Upper lobe of left lung (tissue), 6 donors: ENCODE results near the gene SMOC2. TPM values are rescaled to one million over a fixed set of nuclear protein-coding genes. Genes with fewer than 3 reads are reported as not detected.
A peak's percentile ranks its signal among the peaks of the same experiment; 100 is the strongest.

ENCODE experiments used
- ATAC-seq, 2 donors: fragments of 200-7000 bp; cut with Tn5 transposase; one replicate each; pipeline ENCODE4 v1.9.1; 2022; ENCODE audit warnings: mild to moderate bottlenecking in 2 of 2, moderate library complexity in 2 of 2; ENCODE audit not compliant: low FRiP score in 2 of 2
- DNase-seq, 2 donors: peaks; one replicate each; pipeline ENCODE4 v3.0.0-alpha.2; 2019 to 2020
- H3K27ac ChIP-seq, 4 donors: fragments of 200-600 bp; sonication (generic); one replicate each; pipeline ENCODE4 v1.5.1; 2016 to 2019
- H3K27me3 ChIP-seq, 4 donors: fragments of 200-600 bp; sonication (generic); one replicate each; pipeline ENCODE4 v1.5.1; 2017 to 2019
- H3K36me3 ChIP-seq, 4 donors: fragments of 200-600 bp; sonication (generic); one replicate each; pipeline ENCODE4 v1.5.1; 2016 to 2019
- H3K4me1 ChIP-seq, 4 donors: fragments of 200-600 bp; sonication (generic); one replicate each; pipeline ENCODE4 v1.5.1; 2018 to 2019
- H3K4me3 ChIP-seq, 4 donors: fragments of 200-600 bp; sonication (generic); one replicate each; pipeline ENCODE4 v1.5.1; 2017 to 2019; ENCODE audit warnings: mild to moderate bottlenecking in 2 of 4, moderate library complexity in 1 of 4
- H3K9me3 ChIP-seq, 4 donors: fragments of 200-600 bp; sonication (generic); one replicate each; pipeline ENCODE4 v1.5.1; 2018 to 2019
- EP300 ChIP-seq, 4 donors: sonication (generic); formaldehyde crosslinking; IDR thresholded peaks; one replicate each; pipeline ENCODE4 v1.5.1; 2017; ENCODE audit warnings: antibody characterized with exemption in 4 of 4, control low read depth in 2 of 4
- POLR2A ChIP-seq, 4 donors: fragments of 450-650 bp; IDR thresholded peaks; one replicate each; pipeline ENCODE4 v1.5.1; 2016 to 2017; ENCODE audit warnings: antibody characterized with exemption in 4 of 4, mild to moderate bottlenecking in 2 of 4
- POLR2AphosphoS5 ChIP-seq, 2 donors: sonication (generic); formaldehyde crosslinking; IDR thresholded peaks; one replicate each; pipeline ENCODE4 v1.5.1; 2017; ENCODE audit warnings: antibody characterized with exemption in 2 of 2
- WGBS, 2 donors: methylation state at CpG; one replicate each; pipeline ENCODE4 v1.1.5; 2017 to 2018; 5-methylcytosine and 5-hydroxymethylcytosine counted together
- total RNA-seq, 6 donors: library from RNA; depleted of rRNA in 4 of 6; stranded (reverse); fragments of >200 nt in 4 of 6; gene quantifications; one replicate each; pipeline versions ENCODE4 v1.1.0 to v1.2.1, GENCODE V29; 2016 to 2021
- TF ChIP-seq, protein P1 (sequence below), 6 experiments: fragments of 450-650 bp in 4 of 6; fragments of 200-600 bp in 2 of 6; sonication (generic) in 2 of 6; IDR thresholded peaks; one replicate each; pipeline ENCODE4 v1.5.1; 2016 to 2019; ENCODE audit warnings: antibody characterized with exemption in 6 of 6
- donor health status: DM: no; HTN: no; CAD: no; lungs with moderate emphysema.
- donor health status: DM: no; HTN: yes; CAD: no; lungs with severe emphysema.

Gene SMOC2
- total RNA-seq, 6 donors from 2014 or later, result 1.0 to 18.9 (median 5.0) TPM

DNA sequence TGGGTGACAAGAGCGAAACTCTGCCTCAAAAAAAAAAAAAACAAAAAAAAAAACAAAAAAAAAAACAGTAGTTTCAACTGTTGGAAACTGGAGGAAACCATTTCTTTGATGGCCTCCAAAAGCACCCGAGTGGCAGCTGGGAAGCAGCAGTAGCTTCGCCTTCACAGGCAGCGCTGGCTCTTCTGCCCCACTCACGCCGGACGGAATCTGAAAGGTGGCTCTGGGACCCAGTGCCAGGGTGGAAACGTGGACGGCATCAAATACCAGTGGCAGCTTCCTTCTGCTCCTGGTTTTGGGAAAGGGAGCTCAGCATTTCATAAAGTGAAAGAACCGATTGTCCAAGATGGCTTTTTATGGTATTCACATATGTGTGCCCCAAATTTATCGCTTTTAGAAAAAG, 159.4 kb downstream of the SMOC2 start:
- Histone ChIP-seq H3K27me3 (no peaks in the 10 kb centered on the region), H3K9me3 (no peaks in the 10 kb centered on the region), H3K4me3 (no peak overlapping the region), H3K36me3 (no peaks in the 10 kb centered on the region), H3K27ac (no peak overlapping the region), H3K4me1 (no peaks in the 10 kb centered on the region)
- DNase-seq, result no peak
- 91 to 93% methylated on average over 11 of the region's 11 CpGs for WGBS, 2 donors
- ATAC-seq, result no peak
- TF ChIP-seq, protein P1, sequence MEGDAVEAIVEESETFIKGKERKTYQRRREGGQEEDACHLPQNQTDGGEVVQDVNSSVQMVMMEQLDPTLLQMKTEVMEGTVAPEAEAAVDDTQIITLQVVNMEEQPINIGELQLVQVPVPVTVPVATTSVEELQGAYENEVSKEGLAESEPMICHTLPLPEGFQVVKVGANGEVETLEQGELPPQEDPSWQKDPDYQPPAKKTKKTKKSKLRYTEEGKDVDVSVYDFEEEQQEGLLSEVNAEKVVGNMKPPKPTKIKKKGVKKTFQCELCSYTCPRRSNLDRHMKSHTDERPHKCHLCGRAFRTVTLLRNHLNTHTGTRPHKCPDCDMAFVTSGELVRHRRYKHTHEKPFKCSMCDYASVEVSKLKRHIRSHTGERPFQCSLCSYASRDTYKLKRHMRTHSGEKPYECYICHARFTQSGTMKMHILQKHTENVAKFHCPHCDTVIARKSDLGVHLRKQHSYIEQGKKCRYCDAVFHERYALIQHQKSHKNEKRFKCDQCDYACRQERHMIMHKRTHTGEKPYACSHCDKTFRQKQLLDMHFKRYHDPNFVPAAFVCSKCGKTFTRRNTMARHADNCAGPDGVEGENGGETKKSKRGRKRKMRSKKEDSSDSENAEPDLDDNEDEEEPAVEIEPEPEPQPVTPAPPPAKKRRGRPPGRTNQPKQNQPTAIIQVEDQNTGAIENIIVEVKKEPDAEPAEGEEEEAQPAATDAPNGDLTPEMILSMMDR (IDR thresholded peaks at IDR 0.05), result no peak
- TF ChIP-seq EP300 (IDR thresholded peaks at IDR 0.05) (no peak), POLR2AphosphoS5 (IDR thresholded peaks at IDR 0.05) (no peak), POLR2A (IDR thresholded peaks at IDR 0.05) (no peak)

DNA sequence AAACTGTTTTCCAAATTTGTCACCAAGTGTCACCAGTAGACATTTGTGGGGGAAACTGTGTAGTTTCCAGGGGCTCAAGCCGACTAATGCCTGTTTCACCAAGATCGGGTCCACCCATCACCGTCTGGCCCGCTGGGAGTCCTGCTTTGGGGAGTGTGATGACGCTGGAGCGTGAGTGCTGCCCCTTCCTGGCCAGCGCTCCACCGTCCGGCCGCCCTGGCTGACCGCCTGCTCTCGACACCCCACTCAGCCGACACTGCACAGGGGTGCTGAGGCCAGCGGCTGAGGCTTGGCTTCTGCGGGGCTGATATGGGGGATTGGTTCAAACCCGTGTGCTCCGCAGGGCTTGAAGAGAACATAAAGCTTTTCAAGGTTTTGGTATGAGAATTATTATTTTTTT, 160.1 kb downstream of the SMOC2 start:
- H3K27me3 ChIP-seq, result no peaks in the 10 kb centered on the region
- no peak overlapping the region for H3K27ac ChIP-seq
- no peaks in the 10 kb centered on the region for H3K36me3 ChIP-seq
- WGBS, 2 donors, result 73 to 90% methylated on average over 6 to 17 of the region's 17 CpGs
- H3K9me3 ChIP-seq, result no peaks in the 10 kb centered on the region
- TF ChIP-seq EP300 (IDR thresholded peaks at IDR 0.05), result no peak
- TF ChIP-seq, protein P1 (IDR thresholded peaks at IDR 0.05), result no peak
- DNase-seq, result peak in 1 of 2 donors; percentile 80
- no peak for ATAC-seq
- H3K4me1 ChIP-seq, result no peaks in the 10 kb centered on the region
- H3K4me3 ChIP-seq, result no peak overlapping the region

DNA sequence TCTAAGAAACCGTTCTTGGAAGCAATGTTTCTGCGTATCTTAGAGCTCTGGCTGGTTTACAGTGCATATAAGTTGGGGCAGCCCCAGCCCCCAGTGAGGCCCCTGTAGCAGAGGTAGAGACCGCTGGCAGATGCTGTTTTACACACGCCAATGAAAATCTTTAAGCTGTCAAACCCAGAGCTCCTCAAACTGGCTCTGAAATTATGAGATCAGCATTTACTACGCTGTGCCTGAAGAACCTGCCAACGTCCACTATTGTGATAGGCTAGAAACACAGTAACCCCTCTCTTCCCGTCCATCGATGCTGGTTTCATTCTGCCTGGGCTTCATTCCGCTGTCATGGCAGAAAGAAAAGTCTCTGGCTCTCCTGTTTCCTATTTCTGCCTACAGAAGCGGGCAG, 160.6 kb downstream of the SMOC2 start:
- no peaks in the 10 kb centered on the region for H3K36me3 ChIP-seq
- no peak overlapping the region for H3K27ac ChIP-seq
- no peaks in the 10 kb centered on the region for H3K9me3 ChIP-seq
- H3K4me3 ChIP-seq, result no peak overlapping the region
- H3K27me3 ChIP-seq, result no peaks in the 10 kb centered on the region
- DNase-seq (no peak), ATAC-seq (no peak)
- TF ChIP-seq POLR2AphosphoS5 (IDR thresholded peaks at IDR 0.05) (no peak), POLR2A (IDR thresholded peaks at IDR 0.05) (no peak), EP300 (IDR thresholded peaks at IDR 0.05) (no peak)
- TF ChIP-seq, protein P1 (IDR thresholded peaks at IDR 0.05), result no peak
- H3K4me1 ChIP-seq, result no peaks in the 10 kb centered on the region
- WGBS, 2 donors, result 76 to 79% methylated on average over 10 of the region's 10 CpGs

DNA sequence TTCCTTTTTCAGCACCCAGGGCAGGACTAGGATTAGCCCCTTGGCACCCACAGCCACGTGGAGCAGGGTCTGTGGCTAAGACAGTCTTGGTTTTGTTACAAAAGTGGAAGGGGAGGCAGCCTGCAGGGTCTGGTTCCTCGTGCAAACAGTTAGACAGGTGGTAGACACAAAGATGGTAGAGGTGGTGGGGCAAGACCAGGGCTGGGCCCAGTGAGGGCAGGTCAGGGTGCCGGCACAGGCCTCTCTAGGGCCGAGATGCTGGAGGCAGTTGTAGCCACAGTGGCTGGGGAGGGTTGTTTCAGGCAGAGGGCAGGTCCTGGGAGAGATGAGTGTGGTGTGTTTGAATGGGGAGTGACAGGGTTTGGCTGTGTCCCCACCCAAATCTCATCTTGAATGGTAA, 161.6 kb downstream of the SMOC2 start:
- no peak for ATAC-seq
- no peak for DNase-seq
- H3K27ac ChIP-seq, result no peak overlapping the region
- H3K4me1 ChIP-seq, result peaks cover 0 to 5% (median 0%) of the 10 kb centered on the region in 4 donors
- TF ChIP-seq, protein P1 (IDR thresholded peaks at IDR 0.05), result no peak
- TF ChIP-seq POLR2AphosphoS5 (IDR thresholded peaks at IDR 0.05) (no peak), POLR2A (IDR thresholded peaks at IDR 0.05) (no peak), EP300 (IDR thresholded peaks at IDR 0.05) (no peak)
- no peaks in the 10 kb centered on the region for H3K36me3 ChIP-seq
- WGBS, 2 donors, result 69 to 86% methylated on average over 4 of the region's 4 CpGs
- no peaks in the 10 kb centered on the region for H3K9me3 ChIP-seq
- H3K27me3 ChIP-seq, result no peaks in the 10 kb centered on the region
- no peak overlapping the region for H3K4me3 ChIP-seq

DNA sequence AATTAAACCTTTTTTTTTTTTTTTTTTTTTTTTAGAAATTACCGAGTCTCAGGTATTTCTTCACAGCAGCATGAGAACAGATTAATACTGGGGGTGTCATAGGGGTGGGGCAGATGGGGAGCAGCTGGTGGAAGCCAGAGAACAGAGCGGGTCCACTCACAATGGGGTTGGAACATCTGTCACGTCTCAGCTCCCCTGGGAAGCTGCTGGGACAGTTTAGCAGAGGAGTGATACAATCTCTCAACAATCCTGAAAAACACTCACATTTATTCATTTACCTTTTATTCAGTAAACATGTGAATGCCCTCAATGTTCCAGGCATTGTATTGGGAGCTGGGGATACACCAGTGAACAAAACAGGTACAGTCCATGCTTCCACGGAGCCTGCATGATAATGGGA, 162.2 kb downstream of the SMOC2 start:
- DNase-seq (no peak), ATAC-seq (no peak)
- TF ChIP-seq POLR2A (IDR thresholded peaks at IDR 0.05) (no peak), POLR2AphosphoS5 (IDR thresholded peaks at IDR 0.05) (no peak), EP300 (IDR thresholded peaks at IDR 0.05) (no peak)
- TF ChIP-seq, protein P1 (IDR thresholded peaks at IDR 0.05), result no peak
- Histone ChIP-seq H3K4me1 (peaks cover 0 to 11% (median 0%) of the 10 kb centered on the region in 4 donors), H3K27ac (no peak overlapping the region), H3K36me3 (no peaks in the 10 kb centered on the region), H3K27me3 (no peaks in the 10 kb centered on the region), H3K4me3 (no peak overlapping the region), H3K9me3 (no peaks in the 10 kb centered on the region)
- 69 to 75% methylated on average over 4 of the region's 4 CpGs for WGBS, 2 donors
